ENCODE data around the gene E2F3.

GRCh38 chr6:20366082-20366830 is 35.4 kb upstream of the E2F3 start:
- TF ChIP-seq, protein P1, sequence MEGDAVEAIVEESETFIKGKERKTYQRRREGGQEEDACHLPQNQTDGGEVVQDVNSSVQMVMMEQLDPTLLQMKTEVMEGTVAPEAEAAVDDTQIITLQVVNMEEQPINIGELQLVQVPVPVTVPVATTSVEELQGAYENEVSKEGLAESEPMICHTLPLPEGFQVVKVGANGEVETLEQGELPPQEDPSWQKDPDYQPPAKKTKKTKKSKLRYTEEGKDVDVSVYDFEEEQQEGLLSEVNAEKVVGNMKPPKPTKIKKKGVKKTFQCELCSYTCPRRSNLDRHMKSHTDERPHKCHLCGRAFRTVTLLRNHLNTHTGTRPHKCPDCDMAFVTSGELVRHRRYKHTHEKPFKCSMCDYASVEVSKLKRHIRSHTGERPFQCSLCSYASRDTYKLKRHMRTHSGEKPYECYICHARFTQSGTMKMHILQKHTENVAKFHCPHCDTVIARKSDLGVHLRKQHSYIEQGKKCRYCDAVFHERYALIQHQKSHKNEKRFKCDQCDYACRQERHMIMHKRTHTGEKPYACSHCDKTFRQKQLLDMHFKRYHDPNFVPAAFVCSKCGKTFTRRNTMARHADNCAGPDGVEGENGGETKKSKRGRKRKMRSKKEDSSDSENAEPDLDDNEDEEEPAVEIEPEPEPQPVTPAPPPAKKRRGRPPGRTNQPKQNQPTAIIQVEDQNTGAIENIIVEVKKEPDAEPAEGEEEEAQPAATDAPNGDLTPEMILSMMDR (IDR thresholded peaks at IDR 0.05): no peak
- no peak for TF ChIP-seq POLR2A (IDR thresholded peaks at IDR 0.05)
